Endothelial cell of hepatic sinusoid (primary cell): ENCODE measurements around the gene HECTD4.
"Not testable (repeated sequence)": the region's sequence is repeated elsewhere in the genome, so short reads cannot be mapped to it uniquely, and the experiment has no call there.

Experiments used
- in situ Hi-C: cut with HindIII; loops from 2 replicates; pipeline ENCODE4 v1.10.0; 2017; ENCODE audit warnings: low sequenced_read_pairs

Gene HECTD4

GRCh38 chr12:112133418-112133817 is 248.8 kb downstream of the HECTD4 start:
- in situ Hi-C loops = no loop called here

- in situ Hi-C loops = no loop called here
Observed at GRCh38 chr12:112131686-112132085, 250.5 kb downstream of the HECTD4 start.

GRCh38 chr12:112130441-112130998 is 251.7 kb downstream of the HECTD4 start:
- in situ Hi-C loops = no loop called here

GRCh38 chr12:112126911-112127310 is 255.3 kb downstream of the HECTD4 start:
- in situ Hi-C loops = no loop called here

DNA sequence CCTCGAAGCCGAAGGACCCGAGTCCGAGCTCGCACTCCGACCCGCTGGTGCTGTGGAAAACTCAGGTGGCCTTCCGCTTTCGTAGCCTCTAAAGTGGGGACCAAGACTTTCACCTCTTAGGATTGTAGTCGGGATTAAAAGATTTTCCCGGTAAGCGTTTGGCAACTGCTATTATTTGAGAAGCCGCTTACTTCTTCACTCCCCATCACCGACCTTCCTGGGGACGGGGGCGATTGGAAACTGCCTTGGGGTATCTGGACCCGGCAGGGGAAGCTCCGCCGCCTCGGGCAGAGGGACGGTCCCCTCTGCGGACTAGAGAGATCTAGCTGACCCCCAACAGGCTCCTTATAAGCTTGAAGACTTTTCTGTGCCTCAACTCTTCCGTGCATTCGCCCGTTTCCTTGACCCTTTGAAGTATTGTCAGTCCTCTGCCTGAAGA is 256.2 kb downstream of the HECTD4 start:
- in situ Hi-C loops = no loop called here

GRCh38 chr12:112125250-112125999 is 256.8 kb downstream of the HECTD4 start, which contains the start of gene TRAFD1:
TRAFD1 (plus strand) TSS chr12:112125560; CDS start chr12:112130523, 4,963 bp downstream.
- in situ Hi-C loops = no loop called here

DNA sequence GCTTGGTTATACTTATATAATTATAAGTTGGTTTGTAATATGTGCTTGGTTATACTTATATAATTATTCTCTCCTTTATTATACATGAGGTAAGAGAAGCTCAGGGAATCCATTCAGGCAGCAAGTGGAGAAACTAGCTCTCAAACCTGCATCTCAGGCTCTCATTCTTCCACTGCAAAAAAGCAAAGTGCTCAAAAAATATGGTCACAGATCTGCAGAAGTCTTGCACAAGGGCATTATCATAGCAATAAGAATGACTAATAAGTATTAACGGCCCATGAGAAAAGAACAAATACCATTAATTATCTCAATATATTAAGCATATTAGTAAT is 257.3 kb downstream of the HECTD4 start:
- in situ Hi-C loops = no loop called here

GRCh38 chr12:112122823-112123690 is 259.2 kb downstream of the HECTD4 start:
- in situ Hi-C loops = no loop called here

DNA sequence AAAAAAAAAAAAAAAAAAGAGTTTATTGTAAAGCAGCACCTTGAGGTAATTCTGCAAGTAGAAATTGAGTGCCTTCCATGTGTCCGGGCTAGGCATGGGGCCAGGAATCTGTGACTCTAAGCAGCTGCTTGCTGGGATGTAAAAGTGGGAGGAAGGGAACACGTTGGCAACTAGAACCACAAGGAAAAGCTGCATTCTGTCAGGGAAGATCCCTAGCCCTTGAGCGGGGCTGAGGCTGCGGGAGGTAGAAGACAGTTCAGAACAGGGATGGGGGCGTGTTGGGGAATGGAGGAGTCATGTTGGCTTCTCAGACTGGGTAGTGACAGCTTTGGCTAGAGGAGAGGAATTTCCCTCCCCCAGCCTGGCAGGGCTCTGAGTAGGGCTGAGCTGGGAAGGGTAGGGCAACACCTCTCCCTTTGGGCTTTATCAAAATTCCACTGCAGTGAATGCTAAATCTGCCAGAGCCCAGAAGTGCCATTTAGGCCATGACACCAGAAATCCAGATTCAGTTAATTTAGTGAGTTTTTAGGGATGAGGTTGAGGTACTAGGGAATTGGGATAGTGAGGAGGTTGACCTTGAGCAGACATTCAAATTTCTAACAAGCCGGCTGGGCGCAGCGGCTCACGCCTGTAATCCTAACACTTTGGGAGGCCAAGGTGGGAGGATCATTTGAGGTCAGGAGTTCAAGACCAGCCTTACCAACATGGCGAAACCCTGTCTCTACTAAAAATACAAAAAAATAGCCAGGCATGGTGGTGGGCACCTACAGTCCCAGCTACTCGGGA is 260.3 kb downstream of the HECTD4 start:
- in situ Hi-C loops = no loop called here

DNA sequence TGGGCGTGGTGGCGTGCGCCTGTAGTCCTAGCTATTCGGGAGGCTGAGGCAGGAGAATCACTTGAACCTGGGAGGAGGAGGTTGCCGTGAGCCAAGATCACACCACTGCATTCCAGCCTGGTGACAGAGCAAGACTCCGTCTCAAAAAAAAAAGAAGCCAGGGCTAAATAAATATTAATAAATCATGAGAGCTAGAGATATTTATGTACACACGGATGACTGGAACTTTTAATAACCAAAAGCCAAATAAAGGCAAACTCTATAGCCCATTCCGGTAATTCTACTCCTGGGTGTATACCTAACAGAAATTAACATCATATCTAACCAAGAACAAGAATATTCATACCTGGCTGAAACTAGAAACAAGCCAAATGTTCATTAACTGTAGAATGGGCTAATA is 264.5 kb downstream of the HECTD4 start:
- in situ Hi-C loops = no loop called here

- in situ Hi-C loops = no loop called here
Observed at GRCh38 chr12:112116232-112117060, 265.8 kb downstream of the HECTD4 start.

DNA sequence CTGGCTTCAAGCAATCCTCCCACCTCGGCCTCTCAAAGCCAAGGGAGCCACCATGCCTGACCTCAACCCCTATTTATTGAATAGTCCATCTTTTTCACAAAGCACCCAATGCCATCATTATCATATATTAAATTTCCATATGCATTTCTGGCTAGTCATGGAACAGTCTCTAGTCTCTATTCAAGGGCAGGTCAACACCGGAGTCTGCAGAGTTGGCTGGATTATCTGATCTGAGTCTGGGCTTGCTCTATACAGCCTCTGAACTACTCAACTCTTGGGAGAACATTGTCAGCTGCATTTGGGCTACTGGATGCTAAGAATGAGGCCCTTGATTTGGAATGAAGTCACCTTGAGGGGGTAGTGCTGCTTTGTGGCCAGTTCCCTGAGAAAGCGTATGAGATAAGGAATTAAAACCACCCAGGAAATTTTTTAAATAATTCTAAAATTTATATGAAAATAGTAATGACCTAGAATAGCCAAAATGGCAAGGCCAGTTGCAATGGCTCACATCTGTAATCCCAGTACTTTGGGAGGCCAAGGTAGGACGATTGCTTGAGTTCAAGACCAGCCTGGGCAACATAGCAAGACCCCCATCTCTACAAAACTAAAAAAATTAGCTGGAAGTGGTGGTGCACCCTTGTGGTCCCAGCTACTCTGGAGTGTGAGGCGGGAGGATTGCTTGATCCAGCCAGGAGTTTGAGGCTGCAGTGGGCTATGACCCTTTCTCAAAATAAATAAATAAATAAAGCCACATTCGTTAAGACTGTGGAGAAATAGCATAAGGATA is 266.8 kb downstream of the HECTD4 start:
- in situ Hi-C loops = no loop called here

- in situ Hi-C loops = no loop called here
Observed at GRCh38 chr12:112112409-112113133, 269.7 kb downstream of the HECTD4 start.

DNA sequence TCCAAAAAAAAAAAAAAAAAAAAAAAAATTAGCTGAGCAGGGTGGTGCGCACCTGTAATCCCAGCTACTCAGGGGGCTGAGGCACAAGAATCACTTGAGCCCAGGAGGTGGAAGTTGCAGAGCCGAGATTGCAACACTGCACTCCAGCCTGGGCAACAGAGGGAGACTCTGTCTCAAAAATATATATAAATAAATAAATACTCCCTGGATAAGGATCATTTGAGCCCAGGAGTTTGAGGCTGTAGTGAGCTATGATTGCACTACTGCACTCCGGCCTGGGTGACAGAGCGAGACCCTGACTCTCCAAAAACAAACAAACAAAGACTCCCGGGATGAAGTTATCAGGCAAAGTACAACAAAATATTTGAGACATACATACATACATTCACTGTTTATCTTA is 270.3 kb downstream of the HECTD4 start:
- in situ Hi-C loops = no loop called here

- in situ Hi-C loops = not testable (repeated sequence)
Observed at GRCh38 chr12:112110787-112111662, 271.2 kb downstream of the HECTD4 start.
